GM21423 (cell line): ENCODE results near the gene CCDC110.
"Not testable (repeated sequence)": the region's sequence is repeated elsewhere in the genome, so short reads cannot be mapped to it uniquely, and the experiment has no call there.

Experiments
- ATAC-seq: cut with Tn5 transposase; IDR thresholded peaks from one replicate; pipeline ENCODE4 v1.9.1; 2021; ENCODE audit warnings: mild to moderate bottlenecking, moderate library complexity; ENCODE audit not compliant: unreplicated experiment

The CCDC110 gene

GRCh38 chr4:185471235-185472102, at the start of gene CCDC110:
CCDC110 (minus strand) TSS chr4:185471733; CDS start chr4:185471683, 50 bp downstream.
- ATAC-seq = peak; percentile 92

GRCh38 chr4:185520119-185520518, 48.6 kb upstream of the CCDC110 start:
- ATAC-seq = no peak

GRCh38 chr4:185518494-185518893, 47.0 kb upstream of the CCDC110 start:
- no peak for ATAC-seq

GRCh38 chr4:185518069-185518468, 46.5 kb upstream of the CCDC110 start:
- ATAC-seq = no peak

GRCh38 chr4:185515248-185515647, 43.7 kb upstream of the CCDC110 start:
- ATAC-seq = no peak

GRCh38 chr4:185514182-185514697, 42.7 kb upstream of the CCDC110 start:
- no peak for ATAC-seq

- no peak for ATAC-seq
These were observed 42.1 kb upstream of the CCDC110 start for GRCh38 chr4:185513489-185514181.

- ATAC-seq = no peak
These were observed 41.0 kb upstream of the CCDC110 start for GRCh38 chr4:185512516-185512915.

GRCh38 chr4:185511243-185511642, 39.7 kb upstream of the CCDC110 start:
- not testable (repeated sequence) for ATAC-seq

GRCh38 chr4:185510806-185511205, 39.3 kb upstream of the CCDC110 start:
- no peak for ATAC-seq

- no peak for ATAC-seq
These were observed 36.6 kb upstream of the CCDC110 start for GRCh38 chr4:185508181-185508580.

- ATAC-seq = no peak
These were observed 34.9 kb upstream of the CCDC110 start for GRCh38 chr4:185506422-185506821.

- no peak for ATAC-seq
These were observed 32.8 kb upstream of the CCDC110 start for GRCh38 chr4:185504098-185505047.

- ATAC-seq = no peak
These were observed 30.9 kb upstream of the CCDC110 start for GRCh38 chr4:185502386-185502785.

- no peak for ATAC-seq
These were observed 29.0 kb upstream of the CCDC110 start for GRCh38 chr4:185500576-185500975.

GRCh38 chr4:185500035-185500434, 28.5 kb upstream of the CCDC110 start:
- no peak for ATAC-seq

- ATAC-seq = no peak
These were observed 17.1 kb upstream of the CCDC110 start for GRCh38 chr4:185488650-185489049.

- no peak for ATAC-seq
These were observed 9.9 kb upstream of the CCDC110 start for GRCh38 chr4:185481401-185481800.

- peak; percentile 5 for ATAC-seq
These were observed 8.6 kb upstream of the CCDC110 start for GRCh38 chr4:185480016-185480732.

GRCh38 chr4:185479507-185479971, 8.0 kb upstream of the CCDC110 start:
- peak; percentile 80 for ATAC-seq
